Esophagus muscularis mucosa (tissue), 4 donors: Measurements from ENCODE around the gene CEBPE. TPM values are rescaled to one million over a fixed set of nuclear protein-coding genes. Genes with fewer than 3 reads are reported as not detected.

Experiments
- DNase-seq: peaks from one replicate; pipeline ENCODE4 v3.0.0-alpha.2; 2017; ENCODE audit errors: extremely low spot score
- H3K27ac ChIP-seq, 4 donors: fragments of 200-600 bp; sonication (generic); replicated peaks in 1 of 4; 1 replicate in 3 of 4; 2 replicates in 1 of 4; pipeline ENCODE4 v1.5.1; 2016 to 2019; ENCODE audit warnings: mild to moderate bottlenecking in 1 of 4
- H3K27me3 ChIP-seq, 4 donors: fragments of 200-600 bp; sonication (generic); one replicate each; pipeline versions ENCODE4 v1.5.1 to v1.6.0; 2016 to 2019
- H3K36me3 ChIP-seq, 4 donors: fragments of 200-600 bp; sonication (generic); one replicate each; pipeline ENCODE4 v1.5.1; 2016 to 2019
- H3K4me1 ChIP-seq, 4 donors: fragments of 200-600 bp; sonication (generic); one replicate each; pipeline ENCODE4 v1.5.1; 2016 to 2019
- H3K4me3 ChIP-seq, 4 donors: fragments of 200-600 bp; sonication (generic); 1 replicate in 2 of 4; 2 replicates in 2 of 4; pipeline ENCODE4 v1.5.1; 2016 to 2019; ENCODE audit warnings: mild to moderate bottlenecking in 4 of 4, moderate library complexity in 1 of 4
- H3K9me3 ChIP-seq, 4 donors: fragments of 200-600 bp; sonication (generic); 1 replicate in 3 of 4; 2 replicates in 1 of 4; pipeline ENCODE4 v1.5.1; 2016 to 2019
- CTCF ChIP-seq, 3 experiments: fragments of 200-600 bp in 2 of 3; fragments of 450-650 bp in 1 of 3; sonication (generic) in 2 of 3; IDR thresholded peaks; one replicate each; pipeline ENCODE4 v1.5.1; 2017 to 2019; ENCODE audit warnings: antibody characterized with exemption in 3 of 3, mild to moderate bottlenecking in 2 of 3, moderate library complexity in 1 of 3
- EP300 ChIP-seq: sonication (generic); formaldehyde crosslinking; IDR thresholded peaks from one replicate; pipeline ENCODE4 v1.6.1; 2017; ENCODE audit warnings: antibody characterized with exemption
- POLR2A ChIP-seq: fragments of 450-650 bp; IDR thresholded peaks from one replicate; pipeline ENCODE4 v1.6.1; 2017; ENCODE audit warnings: antibody characterized with exemption, moderate library complexity, mild to moderate bottlenecking, low read depth
- POLR2AphosphoS5 ChIP-seq, 2 donors: sonication (generic); formaldehyde crosslinking; IDR thresholded peaks; one replicate each; pipeline ENCODE4 v1.6.1; 2017; ENCODE audit warnings: antibody characterized with exemption in 2 of 2
- WGBS: methylation state at CpG from one replicate; pipeline ENCODE4 v1.1.5; 2018; 5-methylcytosine and 5-hydroxymethylcytosine counted together
- intact Hi-C: fragments of 100-400 bp; cut with DNase I; formaldehyde crosslinking; loops from one replicate; pipeline ENCODE4 v1.15.1; 2023
- total RNA-seq, 4 donors: library from RNA; depleted of rRNA; stranded (reverse); fragments of >200 nt; gene quantifications; one replicate each; pipeline versions ENCODE4 v1.1.0 to v1.2.1, GENCODE V29; 2016

CEBPE gene
- total RNA-seq, 4 donors from 2014 or later, result 0.57 TPM; not detected in 3

GRCh38 chr14:23115918-23116317 lies 3.1 kb downstream of the CEBPE start:
- WGBS, result 90% methylated on average over 5 of the region's 5 CpGs
- no peak for TF ChIP-seq POLR2A
- TF ChIP-seq EP300, result no peak
- TF ChIP-seq CTCF (IDR thresholded peaks at IDR 0.05), result no peak
- no peak for TF ChIP-seq POLR2AphosphoS5 (IDR thresholded peaks at IDR 0.05)
- Histone ChIP-seq H3K36me3 (no peaks in the 10 kb centered on the region), H3K4me3 (no peak overlapping the region), H3K4me1 (peaks cover under 1 to 7% (median 1%) of the 10 kb centered on the region in 4 donors), H3K9me3 (no peaks in the 10 kb centered on the region), H3K27ac (no peak overlapping the region), H3K27me3 (peaks cover 0 to 58% (median 0%) of the 10 kb centered on the region in 4 donors)
- DNase-seq, result no peak
- intact Hi-C loops, result no loop called here

- intact Hi-C loops, result no loop called here
- no peak overlapping the region for H3K4me3 ChIP-seq
- H3K9me3 ChIP-seq, result no peaks in the 10 kb centered on the region
- 65% methylated on average over 7 of the region's 10 CpGs for WGBS
- H3K36me3 ChIP-seq, result no peaks in the 10 kb centered on the region
- no peak overlapping the region for H3K27ac ChIP-seq
- DNase-seq, result no peak
- no peak for TF ChIP-seq CTCF (IDR thresholded peaks at IDR 0.05)
- no peak for TF ChIP-seq POLR2AphosphoS5 (IDR thresholded peaks at IDR 0.05)
- no peak for TF ChIP-seq POLR2A
- TF ChIP-seq EP300, result no peak
- H3K4me1 ChIP-seq, result peaks cover 0 to 6% (median 0%) of the 10 kb centered on the region in 4 donors
- peaks cover 0 to 58% (median 0%) of the 10 kb centered on the region in 4 donors for H3K27me3 ChIP-seq
These were observed 3.9 kb downstream of the CEBPE start for GRCh38 chr14:23115039-23115731.

DNA sequence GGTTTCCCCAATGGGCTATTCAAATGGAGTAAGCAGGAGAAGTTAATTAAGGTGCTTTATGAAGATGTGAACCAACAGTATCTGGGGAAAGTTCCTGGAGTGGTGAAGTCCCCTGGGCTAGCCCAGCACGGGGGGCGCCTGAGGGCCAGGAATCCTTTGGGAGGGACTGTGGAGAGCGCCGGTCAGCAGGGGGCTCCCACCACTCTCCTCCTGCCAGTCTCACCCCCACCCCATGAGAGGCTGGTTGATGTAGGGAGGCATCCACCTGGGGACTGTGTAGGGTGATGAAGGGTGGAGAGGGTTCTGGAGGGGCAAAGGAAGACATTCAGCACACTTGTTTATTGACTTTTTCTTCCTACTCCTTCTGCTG lies 4.4 kb downstream of the CEBPE start:
- WGBS, result 64% methylated on average over 4 of the region's 4 CpGs
- no peaks in the 10 kb centered on the region for H3K36me3 ChIP-seq
- intact Hi-C loops, result no loop called here
- H3K4me3 ChIP-seq, result no peak overlapping the region
- no peak for DNase-seq
- no peaks in the 10 kb centered on the region for H3K9me3 ChIP-seq
- H3K4me1 ChIP-seq, result peaks cover 0 to 6% (median 0%) of the 10 kb centered on the region in 4 donors
- no peak overlapping the region for H3K27ac ChIP-seq
- H3K27me3 ChIP-seq, result peaks cover 0 to 58% (median 0%) of the 10 kb centered on the region in 4 donors
- TF ChIP-seq POLR2A (no peak), CTCF (IDR thresholded peaks at IDR 0.05) (no peak), POLR2AphosphoS5 (IDR thresholded peaks at IDR 0.05) (no peak), EP300 (no peak)

DNA sequence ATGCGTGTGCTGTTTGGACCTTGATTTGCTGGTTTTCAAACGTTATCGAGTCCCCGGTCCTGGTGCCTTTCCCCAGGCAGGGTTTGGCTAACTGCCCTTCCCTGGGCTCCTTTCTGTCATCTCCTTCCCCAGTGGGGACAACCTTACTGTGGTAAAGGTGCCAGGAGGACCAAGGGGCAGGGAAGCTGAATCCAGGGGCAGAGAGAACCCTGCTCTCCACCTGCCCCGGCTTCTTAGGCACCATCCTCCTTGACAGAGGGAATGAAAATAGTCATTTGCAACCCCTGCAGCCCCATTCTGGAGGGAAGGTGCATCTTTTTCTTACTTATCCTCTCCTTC lies 5.0 kb downstream of the CEBPE start:
- no peak overlapping the region for H3K27ac ChIP-seq
- H3K4me3 ChIP-seq, result no peak overlapping the region
- no peak for TF ChIP-seq POLR2AphosphoS5 (IDR thresholded peaks at IDR 0.05)
- no peak for TF ChIP-seq EP300
- TF ChIP-seq CTCF (IDR thresholded peaks at IDR 0.05), result no peak
- no peak for TF ChIP-seq POLR2A
- no peaks in the 10 kb centered on the region for H3K9me3 ChIP-seq
- peaks cover 0 to 6% (median 0%) of the 10 kb centered on the region in 4 donors for H3K4me1 ChIP-seq
- H3K36me3 ChIP-seq, result no peaks in the 10 kb centered on the region
- H3K27me3 ChIP-seq, result peaks cover 0 to 58% (median 0%) of the 10 kb centered on the region in 4 donors
- WGBS, result 88% methylated on average over 5 of the region's 5 CpGs
- intact Hi-C loops, result no loop called here
- no peak for DNase-seq
